PC-3 (cell line): ENCODE data around the gene CSNK2A1.

Experiments used
- CTCF ChIP-seq: fragments of 300-600 bp; sonication (generic); conservative IDR thresholded peaks from 2 replicates; pipeline ENCODE4 v1.5.1; 2017; ENCODE audit warnings: antibody characterized with exemption, low read depth, mild to moderate bottlenecking, low read length
- EZH2 ChIP-seq: fragments of 300-600 bp; sonication (generic); IDR thresholded peaks from one replicate; pipeline ENCODE4 v1.6.1; 2017; ENCODE audit warnings: antibody characterized with exemption, mild to moderate bottlenecking, low read length; ENCODE audit not compliant: unreplicated experiment
- EZH2phosphoT487 ChIP-seq: fragments of 300-600 bp; sonication (generic); IDR thresholded peaks from 2 replicates; pipeline ENCODE4 v1.6.1; 2018; ENCODE audit warnings: mild to moderate bottlenecking, antibody characterized with exemption, low read length, borderline replicate concordance

- TF ChIP-seq CTCF, result peak; percentile 55
- TF ChIP-seq EZH2phosphoT487, result no peak
- no peak for TF ChIP-seq EZH2
Observed at GRCh38 chr20:577167-577791, 33.7 kb upstream of the CSNK2A1 start.
